Prostate gland (tissue), 2 donors: ENCODE data around the gene DYNC2LI1. TPM values are rescaled to one million over a fixed set of nuclear protein-coding genes. Genes with fewer than 3 reads are reported as not detected.

Experiments
- DNase-seq: peaks from one replicate; pipeline ENCODE4 v3.0.0-alpha.2; 2019; ENCODE audit warnings: low spot score
- H3K27ac ChIP-seq, 2 donors: fragments of 200-600 bp; sonication (generic); 2 replicates each; pipeline ENCODE4 v1.5.1; 2017 to 2019
- H3K27me3 ChIP-seq: fragments of 200-600 bp; sonication (generic); replicated peaks from 2 replicates; pipeline ENCODE4 v1.5.1; 2019; ENCODE audit not compliant: insufficient read depth
- H3K36me3 ChIP-seq, 2 donors: fragments of 200-600 bp; sonication (generic); 1 replicate in 1 of 2; 2 replicates in 1 of 2; pipeline versions ENCODE4 v1.5.1 to v1.8.1; 2017 to 2019
- H3K4me1 ChIP-seq: fragments of 200-600 bp; sonication (generic); replicated peaks from 2 replicates; pipeline ENCODE4 v1.5.1; 2019
- H3K4me3 ChIP-seq, 2 donors: fragments of 200-600 bp; sonication (generic); 2 replicates each; pipeline ENCODE4 v1.5.1; 2017 to 2019
- H3K9me3 ChIP-seq: fragments of 200-600 bp; sonication (generic); 2 replicates; pipeline ENCODE4 v1.5.1; 2017
- CTCF ChIP-seq, 4 experiments: fragments of 200-600 bp in 2 of 4; fragments of 450-650 bp in 2 of 4; sonication (generic) in 2 of 4; IDR thresholded peaks; 1 replicate in 3 of 4; 2 replicates in 1 of 4; pipeline ENCODE4 v1.5.1; 2016 to 2019; ENCODE audit warnings: antibody characterized with exemption in 4 of 4, mild to moderate bottlenecking in 2 of 4, moderate library complexity in 2 of 4
- POLR2A ChIP-seq: fragments of 450-650 bp; IDR thresholded peaks from one replicate; pipeline ENCODE4 v1.6.1; 2016; ENCODE audit warnings: antibody characterized with exemption, mild to moderate bottlenecking
- POLR2AphosphoS5 ChIP-seq: sonication (generic); formaldehyde crosslinking; IDR thresholded peaks from one replicate; pipeline ENCODE4 v1.6.1; 2017; ENCODE audit warnings: antibody characterized with exemption
- WGBS: methylation state at CpG from one replicate; pipeline ENCODE4 v1.1.5; 2018; 5-methylcytosine and 5-hydroxymethylcytosine counted together
- intact Hi-C: fragments of 100-400 bp; cut with DNase I; formaldehyde crosslinking; loops from one replicate; pipeline ENCODE4 v1.14.2; 2022
- total RNA-seq, 2 donors: library from RNA; depleted of rRNA; stranded (reverse); fragments of >200 nt; gene quantifications; one replicate each; pipeline ENCODE4 v1.1.0, GENCODE V29; 2016

DYNC2LI1 gene
- total RNA-seq, 2 donors from 2014 or later: 26.1 to 27.3 TPM

DNA sequence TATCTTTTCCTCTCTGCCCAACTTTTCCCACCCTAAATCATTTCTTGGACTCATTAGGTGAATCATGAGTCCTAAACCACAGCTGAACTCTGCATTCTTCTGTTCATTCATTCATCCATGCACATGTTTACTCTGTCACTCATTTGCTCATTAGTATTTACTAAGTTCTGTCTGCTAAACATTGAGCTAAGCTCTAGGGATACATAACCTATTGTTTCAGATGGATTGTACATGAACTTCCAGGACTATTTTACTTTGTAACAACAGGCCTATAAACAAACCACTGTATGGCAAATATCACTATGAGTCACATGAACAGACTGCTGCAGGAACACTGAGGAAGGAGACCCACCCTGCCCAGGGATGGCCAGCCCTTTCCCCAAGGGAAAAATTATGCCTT, 14.6 kb upstream of the DYNC2LI1 start:
- no peaks in the 10 kb centered on the region for H3K4me1 ChIP-seq
- H3K27me3 ChIP-seq: no peaks in the 10 kb centered on the region
- no peaks in the 10 kb centered on the region for H3K9me3 ChIP-seq
- DNase-seq: no peak
- TF ChIP-seq CTCF (IDR thresholded peaks at IDR 0.05): no peak
- no peak for TF ChIP-seq POLR2A
- no peak for TF ChIP-seq POLR2AphosphoS5
- H3K36me3 ChIP-seq: no peaks in the 10 kb centered on the region
- no peak overlapping the region for H3K4me3 ChIP-seq
- intact Hi-C loops: no loop called here
- H3K27ac ChIP-seq: no peak overlapping the region

- TF ChIP-seq CTCF (IDR thresholded peaks at IDR 0.05) (no peak), POLR2A (no peak), POLR2AphosphoS5 (no peak)
- no peak overlapping the region for H3K27ac ChIP-seq
- WGBS: 69% methylated on average over 3 of the region's 3 CpGs
Measured at GRCh38 chr2:43762286-43762685, 11.6 kb upstream of the DYNC2LI1 start.

GRCh38 chr2:43763091-43763490, 10.7 kb upstream of the DYNC2LI1 start:
- Histone ChIP-seq H3K36me3 (no peaks in the 10 kb centered on the region), H3K9me3 (no peaks in the 10 kb centered on the region), H3K4me1 (no peaks in the 10 kb centered on the region), H3K27me3 (no peaks in the 10 kb centered on the region), H3K27ac (no peak overlapping the region), H3K4me3 (no peak overlapping the region)
- WGBS: 96% methylated on average over 2 of the region's 2 CpGs
- DNase-seq: no peak
- TF ChIP-seq CTCF (IDR thresholded peaks at IDR 0.05) (no peak), POLR2A (no peak), POLR2AphosphoS5 (no peak)
- intact Hi-C loops: no loop called here

More at GRCh38 chr2:43762286-43762685, 11.6 kb upstream of the DYNC2LI1 start:
- no peaks in the 10 kb centered on the region for H3K36me3 ChIP-seq
- no peaks in the 10 kb centered on the region for H3K27me3 ChIP-seq
- intact Hi-C loops: no loop called here
- DNase-seq: no peak
- H3K4me1 ChIP-seq: no peaks in the 10 kb centered on the region
- H3K4me3 ChIP-seq: no peak overlapping the region
- H3K9me3 ChIP-seq: no peaks in the 10 kb centered on the region

- Histone ChIP-seq H3K4me3 (no peak overlapping the region), H3K27ac (no peak overlapping the region), H3K9me3 (no peaks in the 10 kb centered on the region), H3K36me3 (no peaks in the 10 kb centered on the region), H3K4me1 (no peaks in the 10 kb centered on the region), H3K27me3 (no peaks in the 10 kb centered on the region)
- TF ChIP-seq POLR2AphosphoS5: no peak
- TF ChIP-seq POLR2A: no peak
- no peak for TF ChIP-seq CTCF (IDR thresholded peaks at IDR 0.05)
- intact Hi-C loops: no loop called here
- no peak for DNase-seq
- 19% methylated on average over 1 of the region's 1 CpG for WGBS
Measured at GRCh38 chr2:43764086-43764705, 9.6 kb upstream of the DYNC2LI1 start.

GRCh38 chr2:43766006-43766405, 7.8 kb upstream of the DYNC2LI1 start:
- intact Hi-C loops: no loop called here

More at GRCh38 chr2:43766006-43766405, 7.8 kb upstream of the DYNC2LI1 start:
- Histone ChIP-seq H3K4me3 (no peak overlapping the region), H3K27ac (no peak overlapping the region), H3K27me3 (no peaks in the 10 kb centered on the region), H3K4me1 (no peaks in the 10 kb centered on the region), H3K36me3 (no peaks in the 10 kb centered on the region), H3K9me3 (no peaks in the 10 kb centered on the region)
- TF ChIP-seq POLR2AphosphoS5: no peak
- WGBS: 81% methylated on average over 4 of the region's 4 CpGs
- no peak for DNase-seq
